GOT3 (cell line): ENCODE data around the gene HSBP1L1.

Source experiments
- DNase-seq: peaks from one replicate; lab custom pipeline; 2025; ENCODE audit warnings: mixed read lengths; lab: John Stamatoyannopoulos, UW

HSBP1L1 gene

DNA sequence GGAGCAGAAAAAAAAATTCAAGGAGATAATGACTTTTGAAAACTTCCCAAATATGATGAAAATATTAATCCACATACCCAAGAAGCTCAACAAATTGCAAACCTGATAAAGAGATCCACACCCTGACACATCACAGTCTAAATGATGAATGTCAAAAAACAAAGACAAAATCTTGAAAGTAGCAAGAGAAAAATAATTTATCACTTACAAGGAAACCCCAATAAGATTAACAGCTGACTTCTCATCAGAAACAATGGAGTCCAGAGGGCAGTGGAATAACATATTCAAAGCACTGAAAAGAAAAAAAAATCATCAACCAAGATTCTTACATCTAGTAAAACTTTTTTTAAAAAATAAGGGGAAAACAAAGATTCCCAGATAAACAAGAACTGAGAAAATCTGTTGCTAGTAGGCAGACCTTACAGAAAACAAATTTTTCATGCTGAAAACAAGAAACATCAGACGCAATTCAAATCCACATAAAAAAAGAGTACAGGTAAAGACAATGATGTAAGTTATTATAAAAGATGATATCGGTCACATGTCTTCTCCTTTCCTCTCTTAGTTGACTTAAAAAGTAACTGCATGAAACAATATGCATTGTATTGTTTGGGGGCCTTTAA lies 34.3 kb upstream of the HSBP1L1 start:
- DNase-seq: no peak

DNA sequence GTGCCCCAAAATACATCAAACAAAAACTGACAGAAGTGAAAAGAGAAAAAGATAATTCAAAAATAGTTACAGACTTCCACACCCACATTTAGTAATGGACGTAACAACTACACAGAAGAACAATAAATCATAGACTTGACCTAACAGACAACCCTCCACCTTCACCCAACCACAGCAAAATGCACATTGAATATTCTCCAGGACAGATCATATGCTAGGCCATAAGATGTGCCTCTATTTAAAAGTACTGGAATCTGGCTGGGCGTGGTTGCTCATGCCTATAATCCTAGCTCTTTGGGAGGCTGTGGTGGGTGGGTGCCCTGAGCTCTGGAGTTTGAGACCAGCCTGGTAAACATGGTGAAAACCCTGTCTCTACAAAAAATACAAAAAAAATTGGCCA lies 33.0 kb upstream of the HSBP1L1 start:
- DNase-seq: no peak

DNA sequence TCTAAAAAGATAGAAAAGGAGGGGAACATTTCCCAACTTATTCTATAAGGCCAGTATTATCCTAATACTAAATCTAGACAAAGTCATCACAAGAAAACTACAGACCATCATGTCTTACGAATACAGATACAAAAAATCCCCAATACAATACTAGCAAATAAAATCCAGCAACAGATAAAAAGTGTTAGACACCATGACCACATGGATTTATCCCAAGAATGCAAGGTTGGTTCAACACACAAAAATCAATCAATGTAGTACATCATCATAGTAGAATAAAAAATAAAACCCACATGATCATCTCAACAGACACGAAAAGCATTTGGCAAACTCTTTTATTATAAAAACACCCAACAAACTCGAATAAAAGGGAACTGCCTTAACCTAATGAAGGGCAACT lies 31.5 kb upstream of the HSBP1L1 start:
- no peak for DNase-seq

DNA sequence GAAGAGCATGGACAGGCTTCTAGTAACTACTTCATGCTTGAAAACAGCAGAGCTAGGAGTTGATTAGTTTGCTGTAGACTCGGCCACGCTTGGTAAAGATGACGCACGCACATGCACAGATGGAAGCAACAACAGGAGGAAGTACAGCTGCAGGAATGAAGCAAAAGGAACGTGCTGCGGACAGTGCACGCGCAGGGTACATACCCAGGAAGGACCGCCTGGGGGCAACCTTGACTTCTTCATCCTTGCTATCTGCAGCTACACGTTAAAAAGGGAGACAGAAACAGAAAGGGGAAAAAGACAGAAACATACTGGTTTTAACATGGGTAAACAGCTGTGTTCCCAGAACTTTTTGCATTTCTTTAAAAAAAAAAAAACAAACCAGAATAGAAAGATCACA lies 30.7 kb upstream of the HSBP1L1 start:
- DNase-seq: no peak

DNA sequence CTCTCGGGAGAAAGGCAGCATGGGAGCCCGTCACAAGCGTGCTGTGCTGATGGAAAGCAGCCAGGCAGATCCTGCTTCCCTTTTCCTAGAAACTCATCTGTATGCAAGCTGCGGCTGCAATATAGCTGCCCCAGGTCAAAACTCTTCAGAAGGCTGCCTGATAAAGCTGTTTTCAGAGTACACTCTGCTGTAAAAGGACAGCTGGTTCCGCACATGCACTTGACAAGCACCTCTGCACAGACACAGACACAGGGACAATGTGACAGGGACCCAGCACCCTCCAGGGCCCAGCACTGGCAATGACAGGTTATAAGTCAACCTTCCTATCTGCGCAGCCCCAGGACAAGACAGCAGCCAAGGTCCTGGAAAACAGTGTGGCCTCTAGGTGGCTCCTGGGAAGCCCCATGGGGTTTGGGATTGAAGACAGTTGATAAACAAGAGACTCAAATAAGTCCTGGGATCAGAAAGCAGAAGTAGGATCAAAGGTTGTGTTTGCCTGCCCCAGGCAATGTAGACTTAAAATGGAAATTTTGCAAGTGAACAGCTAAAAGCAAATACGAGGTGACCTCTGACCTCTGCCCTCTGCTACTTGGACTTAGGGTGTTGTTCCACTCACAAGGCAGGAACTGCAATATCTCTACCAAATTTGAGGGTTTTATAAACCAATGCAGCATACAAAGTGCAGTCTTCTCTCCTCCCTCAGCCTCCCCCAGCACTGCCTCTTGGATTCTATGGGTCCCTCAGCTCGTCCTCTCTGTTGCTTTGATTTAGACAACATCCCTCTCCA lies 29.9 kb upstream of the HSBP1L1 start:
- no peak for DNase-seq

DNA sequence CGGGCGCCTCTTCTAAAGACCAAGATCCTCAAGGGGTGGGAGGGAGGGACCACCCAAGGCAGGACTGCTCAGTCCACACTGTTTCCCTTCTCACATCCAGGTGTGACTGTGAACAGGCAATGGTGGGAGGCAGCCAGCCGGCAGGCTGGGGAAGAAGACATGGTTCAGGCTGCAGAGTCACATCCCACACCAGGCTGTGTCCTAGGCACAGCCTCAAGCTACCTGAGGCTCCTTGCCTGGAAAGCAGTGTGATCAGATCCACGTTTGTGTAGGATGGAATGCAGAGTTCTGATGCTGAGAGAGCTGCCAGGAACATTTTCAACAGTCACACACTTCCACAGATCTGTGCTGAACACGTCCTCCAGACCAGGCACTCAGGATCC lies 29.4 kb upstream of the HSBP1L1 start:
- DNase-seq: no peak

DNA sequence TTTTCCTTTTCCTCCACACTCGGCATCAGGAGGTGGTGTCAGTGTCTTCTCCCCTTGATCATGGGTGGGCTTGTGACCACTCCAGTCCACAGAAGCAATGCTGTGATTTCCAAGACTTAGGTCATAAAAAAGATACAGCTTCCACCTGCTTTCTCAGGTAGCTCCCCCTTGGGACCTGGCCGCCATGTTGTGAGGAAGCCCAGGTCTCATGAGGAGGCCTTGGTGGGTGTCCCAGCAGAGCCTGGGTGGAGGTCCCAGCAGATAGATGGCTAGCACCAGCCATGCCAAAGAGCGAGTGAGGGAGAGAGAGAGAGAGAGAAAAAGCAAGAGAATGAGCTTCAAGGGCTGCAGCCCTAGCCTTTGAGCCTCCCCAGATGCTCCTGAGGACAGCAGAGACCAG lies 28.9 kb upstream of the HSBP1L1 start:
- no peak for DNase-seq

DNA sequence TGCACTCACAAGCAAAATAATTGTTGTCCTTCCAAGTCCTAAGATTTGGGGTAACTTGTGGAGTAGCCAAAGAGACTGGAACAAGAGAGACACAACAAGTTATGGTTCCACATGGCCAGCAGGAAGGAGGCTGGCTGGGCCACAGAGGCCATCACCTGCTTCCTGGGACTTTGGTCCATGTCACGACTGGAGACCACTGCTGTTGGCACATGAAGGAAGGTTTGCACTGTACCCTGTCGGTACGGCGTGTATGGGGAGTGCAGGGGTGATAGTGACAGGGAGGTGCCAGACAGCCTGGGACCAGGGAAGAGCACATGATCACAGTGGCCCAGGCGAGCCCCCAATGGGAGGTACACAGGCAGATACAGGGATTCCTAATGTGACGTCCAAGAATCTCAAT lies 28.5 kb upstream of the HSBP1L1 start:
- no peak for DNase-seq

DNA sequence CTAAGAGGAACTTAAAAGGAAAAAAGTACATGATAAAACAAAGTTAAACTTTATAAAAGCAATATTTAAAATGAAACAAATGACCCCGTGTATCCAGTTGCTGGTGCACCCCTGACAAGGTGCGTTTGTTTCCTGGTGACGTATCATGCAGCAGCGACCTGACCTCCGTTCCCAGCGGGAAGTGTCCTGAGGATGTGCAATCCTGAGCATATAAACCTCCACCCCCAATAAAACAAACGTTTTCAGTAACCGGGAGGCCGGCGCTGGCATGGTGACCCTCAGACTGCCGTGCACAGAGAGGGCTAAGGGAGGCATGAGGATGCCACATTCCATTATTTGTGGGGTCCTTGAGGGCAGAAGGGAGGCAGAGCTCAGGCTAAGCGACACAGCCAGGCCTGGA lies 27.8 kb upstream of the HSBP1L1 start:
- no peak for DNase-seq

DNA sequence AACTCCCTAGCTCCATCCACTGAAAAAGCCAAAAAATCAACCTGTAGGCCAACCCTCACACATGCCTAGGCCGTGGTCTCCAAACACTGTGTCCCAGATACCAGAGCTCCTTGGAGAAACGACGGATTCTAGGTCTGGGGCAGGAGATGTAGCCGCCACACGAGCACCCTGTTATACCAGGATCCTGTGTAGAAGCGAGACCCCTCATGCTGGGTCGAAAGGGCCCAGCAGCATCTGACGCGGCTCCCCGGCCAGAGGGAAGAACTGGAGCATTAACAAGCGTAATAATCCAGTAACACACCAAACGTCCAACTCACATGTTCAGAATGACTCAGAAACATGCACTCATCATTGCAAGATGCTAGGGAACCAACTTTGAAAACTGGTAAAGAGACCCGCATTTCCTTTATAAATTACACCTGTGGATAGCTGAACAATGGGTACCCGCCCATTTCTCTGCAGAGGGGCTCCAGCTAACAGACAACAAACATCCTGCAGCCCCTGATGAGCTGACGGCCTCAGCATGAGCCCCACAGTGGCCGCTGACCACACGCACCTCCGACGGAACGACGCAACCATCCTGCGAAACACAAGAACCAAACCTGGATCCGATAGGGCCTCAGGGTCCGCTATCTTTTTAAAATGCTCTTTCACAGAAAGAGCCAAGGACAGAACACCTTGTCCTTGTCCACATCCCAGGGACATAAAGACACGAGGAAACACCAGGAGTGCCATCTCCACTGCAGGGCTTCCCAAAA lies 27.2 kb upstream of the HSBP1L1 start:
- no peak for DNase-seq

DNA sequence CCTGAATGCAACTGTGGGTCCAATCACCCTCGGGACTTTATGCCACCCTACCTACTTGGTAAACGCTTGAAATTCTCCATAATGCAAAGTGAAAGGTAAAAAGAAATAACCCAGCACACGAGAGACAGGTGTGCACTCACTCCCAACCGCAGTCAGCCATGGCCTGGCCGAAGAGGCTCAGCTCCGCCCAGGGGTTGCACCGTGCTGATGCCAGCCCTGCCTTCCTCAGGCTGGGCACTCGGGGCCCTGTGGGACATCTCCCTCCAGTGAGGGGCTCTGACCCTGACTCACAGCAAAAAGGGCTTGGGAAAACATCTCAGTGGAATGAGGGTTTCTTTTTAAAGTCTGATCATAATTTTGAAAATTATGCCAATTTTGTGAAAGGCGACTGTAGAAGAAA lies 26.2 kb upstream of the HSBP1L1 start:
- no peak for DNase-seq

DNA sequence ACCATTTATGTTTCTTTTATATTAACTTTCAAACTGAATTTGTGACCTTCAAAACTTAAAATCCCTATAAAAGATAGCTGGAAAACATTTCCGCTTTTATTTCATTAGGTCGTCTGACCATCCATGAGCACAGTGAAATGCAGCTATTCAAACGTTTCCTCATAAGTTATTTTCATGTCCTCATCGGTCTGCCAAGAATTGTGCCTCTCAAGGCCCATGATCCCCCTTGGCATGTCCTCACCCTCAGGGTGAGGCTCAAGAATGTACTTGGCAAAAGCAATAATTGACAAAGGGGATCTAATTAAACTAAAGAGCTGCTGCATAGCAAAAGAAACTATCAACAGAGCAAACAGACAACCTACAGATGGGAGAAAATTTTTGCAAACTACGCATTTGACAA lies 25.3 kb upstream of the HSBP1L1 start:
- no peak for DNase-seq

DNA sequence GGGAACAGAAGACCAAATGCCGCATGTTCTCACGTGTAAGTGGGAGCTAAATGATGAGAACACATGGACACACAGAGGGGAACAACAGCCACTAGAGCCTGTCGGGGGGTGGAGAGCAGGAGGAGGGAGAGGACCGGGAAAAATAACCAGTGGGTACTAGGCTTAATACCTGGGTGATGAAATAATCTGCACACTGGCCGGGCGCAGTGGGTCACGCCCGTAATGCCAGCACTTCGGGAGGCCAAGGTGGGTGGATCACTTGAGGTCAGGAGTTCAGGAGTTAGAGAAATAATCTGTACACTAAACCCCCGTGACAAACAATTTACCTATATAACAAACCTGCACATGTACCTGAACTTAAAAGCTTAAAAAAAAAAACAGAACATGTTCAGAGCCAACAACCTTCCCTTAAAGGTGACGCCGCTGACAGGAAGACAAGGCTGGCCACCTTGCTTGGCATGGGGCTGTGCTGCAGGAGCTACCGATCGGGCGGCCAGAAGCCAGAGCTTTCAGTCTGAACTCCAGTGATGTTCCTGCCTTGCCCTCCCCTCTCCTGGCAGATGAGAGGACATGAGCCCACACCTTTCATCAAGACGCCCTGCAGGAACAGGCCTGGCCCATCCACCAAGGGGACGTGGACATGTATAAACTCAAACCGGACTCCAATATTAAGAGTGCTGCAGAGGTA lies 24.2 kb upstream of the HSBP1L1 start:
- no peak for DNase-seq

DNA sequence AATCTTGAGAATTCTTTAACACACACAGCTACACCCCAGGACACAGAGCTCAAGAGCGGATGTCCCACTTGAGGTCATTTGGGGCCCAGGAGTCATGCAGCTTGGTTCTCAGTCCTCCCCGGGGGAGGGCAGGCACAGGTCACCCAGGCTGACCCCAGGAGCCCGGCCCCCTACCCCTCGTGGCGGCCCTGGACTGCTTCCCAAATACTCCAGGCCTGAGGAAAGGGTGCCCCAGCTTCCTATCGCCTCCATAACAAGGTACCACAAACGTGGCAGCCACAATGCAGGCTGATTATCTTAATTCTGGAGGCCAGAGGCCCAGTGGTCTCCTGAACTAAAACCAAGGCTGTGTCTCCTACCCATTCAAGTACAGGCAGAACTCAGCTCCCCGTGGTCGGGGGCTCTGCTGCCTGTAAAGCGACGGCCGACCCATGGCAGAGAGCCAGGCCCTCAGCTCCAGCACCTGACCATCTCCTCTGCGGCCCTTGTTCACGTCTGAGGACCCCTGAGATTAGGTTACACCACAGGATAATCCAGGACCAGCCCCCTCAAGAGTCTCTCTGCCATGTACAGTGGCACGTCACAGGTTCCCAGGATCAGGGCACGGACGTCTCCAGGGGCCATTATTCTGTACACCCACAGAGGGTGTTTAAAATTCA lies 23.5 kb upstream of the HSBP1L1 start:
- no peak for DNase-seq

DNA sequence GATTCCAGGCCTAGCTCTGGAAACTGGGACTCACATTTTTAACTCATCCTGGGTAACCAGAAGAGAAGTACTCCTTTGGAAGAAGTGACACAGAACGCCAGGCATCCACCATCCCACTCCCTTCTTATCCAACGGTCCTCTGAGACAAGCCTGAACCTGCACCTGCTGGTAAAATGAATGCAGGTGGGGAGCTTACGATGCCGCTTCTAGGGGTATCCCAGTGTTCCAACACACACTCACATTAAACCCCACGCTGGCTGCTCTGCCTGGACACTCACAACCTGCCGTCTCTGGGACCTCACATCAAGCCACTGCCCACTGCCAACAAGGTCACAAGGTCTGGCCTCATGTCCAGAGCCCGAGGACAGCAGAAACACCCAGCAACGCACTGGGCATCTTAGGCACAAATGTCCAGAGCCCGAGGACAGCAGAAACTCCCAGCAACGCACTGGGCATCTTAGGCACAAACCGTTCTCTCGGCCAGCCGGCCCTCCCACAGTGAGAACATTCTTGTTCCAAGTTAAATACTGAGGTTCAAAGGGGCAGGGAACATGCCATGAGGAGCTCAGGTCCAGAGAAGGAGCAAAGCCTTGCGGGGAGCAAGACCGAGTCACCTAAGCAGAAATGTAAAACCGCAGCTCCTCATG lies 22.8 kb upstream of the HSBP1L1 start:
- DNase-seq: no peak

DNA sequence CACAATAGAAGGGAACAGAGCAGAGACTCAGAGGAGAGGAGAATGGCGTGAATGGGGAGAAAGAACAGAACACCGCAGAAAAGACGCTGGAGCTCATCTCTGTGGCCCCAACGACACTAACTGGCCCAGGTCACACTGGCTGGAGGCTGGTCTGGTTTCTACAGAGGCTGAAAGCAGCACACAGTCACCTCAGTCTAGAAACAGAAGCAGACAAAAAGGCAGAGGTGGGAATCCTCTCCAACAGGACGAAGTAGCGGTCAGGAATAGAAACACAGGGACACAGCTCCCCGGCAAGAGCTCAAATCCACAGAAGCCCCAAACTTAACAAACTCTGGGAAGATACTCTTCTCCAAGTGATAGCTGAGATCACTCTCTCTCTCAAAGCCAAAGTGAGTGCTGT lies 22.2 kb upstream of the HSBP1L1 start:
- DNase-seq: no peak

DNA sequence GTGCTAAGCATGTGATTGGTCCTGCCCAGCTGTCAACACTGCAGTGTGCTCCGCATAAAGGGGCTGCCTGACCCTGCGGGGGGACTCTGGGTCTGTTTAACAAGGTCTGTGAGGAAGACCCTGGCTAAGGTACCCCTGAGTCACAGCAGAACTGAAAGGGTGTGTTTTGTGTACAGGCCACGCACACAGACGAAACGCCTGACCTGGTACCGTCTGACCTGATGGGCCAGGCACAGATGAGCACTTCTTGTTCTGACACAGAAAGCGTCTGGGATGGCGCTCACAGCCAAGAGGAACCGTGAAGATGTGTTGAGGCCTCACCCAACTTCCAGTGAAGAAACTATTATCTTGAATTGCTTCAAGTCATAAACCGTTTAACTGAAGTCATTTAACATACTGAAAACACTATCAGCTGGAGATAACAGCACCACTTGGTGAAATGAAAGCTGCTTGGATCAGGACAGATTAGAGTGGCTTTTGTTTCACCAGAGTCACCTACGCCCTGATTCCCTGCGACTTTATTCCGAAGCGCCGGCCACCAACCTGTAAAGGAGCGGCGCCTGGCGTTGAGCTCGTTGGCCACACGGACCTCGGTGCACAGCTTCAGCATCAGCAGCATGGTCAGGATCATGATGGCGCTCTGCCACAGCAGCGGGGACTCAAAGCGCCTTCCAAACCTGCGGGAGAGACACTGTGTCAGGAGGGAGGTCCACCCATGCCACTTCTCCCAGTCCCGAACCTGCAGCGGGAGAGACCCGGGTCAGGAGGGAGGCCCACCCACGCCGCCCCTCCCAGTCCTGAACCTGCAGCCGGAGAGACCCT lies 21.4 kb upstream of the HSBP1L1 start:
- DNase-seq: no peak

DNA sequence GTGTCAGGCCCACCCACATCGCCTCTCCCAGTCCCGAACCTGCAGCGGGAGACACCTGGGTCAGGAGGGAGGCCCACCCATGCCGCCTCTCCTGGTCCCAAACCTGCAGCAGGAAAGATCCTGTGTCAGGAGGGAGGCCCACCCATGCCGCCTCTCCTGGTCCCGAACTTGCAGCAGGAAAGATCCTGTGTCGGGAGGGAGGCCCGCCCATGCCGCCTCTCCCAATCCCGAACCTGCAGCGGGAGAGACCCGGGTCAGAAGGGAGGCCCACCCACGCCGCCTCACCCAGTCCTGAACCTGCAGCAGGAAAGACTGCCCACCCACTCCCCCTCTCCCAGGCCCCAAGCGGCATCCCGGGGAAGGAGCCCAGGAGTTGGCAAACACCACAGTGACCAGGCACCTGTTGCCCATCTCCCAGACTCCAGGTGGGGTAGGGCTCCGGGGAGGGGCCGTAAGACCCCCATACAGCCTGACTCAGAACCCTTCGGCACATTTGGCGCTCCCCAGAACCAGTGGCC lies 20.8 kb upstream of the HSBP1L1 start:
- DNase-seq: no peak

DNA sequence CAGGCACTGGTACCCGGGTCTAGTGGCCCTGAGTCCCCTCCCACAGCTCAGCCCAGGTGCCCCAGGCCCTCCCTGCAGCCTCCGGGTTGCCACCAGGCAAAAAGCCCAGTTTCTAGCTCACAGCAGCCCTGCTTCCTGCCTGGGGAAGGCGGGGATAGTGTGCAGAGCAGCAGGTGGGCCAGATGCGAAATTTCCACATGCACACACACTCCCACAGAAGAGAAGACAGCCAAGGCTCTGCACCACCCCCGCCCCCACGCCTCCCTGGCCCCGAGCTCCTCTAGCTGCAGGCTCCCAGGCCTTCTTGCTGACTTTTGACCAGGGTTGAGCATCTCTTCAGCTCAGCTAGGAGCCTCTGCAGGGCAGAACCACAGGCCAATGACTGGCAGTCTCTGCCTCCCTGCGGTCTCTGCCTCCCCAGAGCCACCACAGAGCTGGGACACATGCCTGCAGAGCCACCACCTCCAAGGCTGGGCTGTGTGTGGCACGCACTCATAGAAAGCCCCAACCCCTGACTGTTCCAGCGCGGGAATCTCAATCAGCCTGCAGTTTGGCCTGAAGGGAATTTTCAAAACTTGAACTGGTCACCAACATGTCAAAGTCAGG lies 20.2 kb upstream of the HSBP1L1 start:
- DNase-seq: no peak

DNA sequence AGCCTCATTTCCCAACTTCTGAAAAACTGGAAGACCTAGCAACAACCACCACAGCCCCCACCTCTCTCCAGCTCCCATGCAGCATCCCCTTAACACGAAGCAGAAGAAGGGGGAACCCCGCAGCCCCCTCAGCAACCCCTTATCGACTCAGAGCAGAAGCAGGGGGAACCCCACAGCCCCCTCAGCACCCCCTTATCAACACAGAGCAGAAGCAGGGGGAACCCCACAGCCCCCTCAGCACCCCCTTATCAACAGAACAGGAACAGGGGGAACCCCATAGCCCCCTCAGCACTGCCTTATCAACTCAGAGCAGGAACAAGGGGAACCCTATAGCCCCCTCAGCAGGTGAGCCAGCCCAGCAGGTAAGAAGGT lies 19.7 kb upstream of the HSBP1L1 start:
- DNase-seq: no peak
